Gastroesophageal sphincter (tissue), 3 donors: ENCODE measurements around the gene RIPK4.

Experiments used
- POLR2A ChIP-seq, 2 donors: fragments of 450-650 bp; IDR thresholded peaks; one replicate each; pipeline ENCODE4 v1.6.1; 2017; ENCODE audit warnings: antibody characterized with exemption in 2 of 2, mild to moderate bottlenecking in 2 of 2, moderate library complexity in 1 of 2
- TF ChIP-seq, protein P1 (sequence below), 4 experiments: fragments of 200-600 bp in 2 of 4; fragments of 450-650 bp in 2 of 4; sonication (generic) in 1 of 4; IDR thresholded peaks; one replicate each; pipeline ENCODE4 v1.5.1; 2017 to 2019; ENCODE audit warnings: antibody characterized with exemption in 4 of 4, mild to moderate bottlenecking in 2 of 4, moderate library complexity in 2 of 4

DNA sequence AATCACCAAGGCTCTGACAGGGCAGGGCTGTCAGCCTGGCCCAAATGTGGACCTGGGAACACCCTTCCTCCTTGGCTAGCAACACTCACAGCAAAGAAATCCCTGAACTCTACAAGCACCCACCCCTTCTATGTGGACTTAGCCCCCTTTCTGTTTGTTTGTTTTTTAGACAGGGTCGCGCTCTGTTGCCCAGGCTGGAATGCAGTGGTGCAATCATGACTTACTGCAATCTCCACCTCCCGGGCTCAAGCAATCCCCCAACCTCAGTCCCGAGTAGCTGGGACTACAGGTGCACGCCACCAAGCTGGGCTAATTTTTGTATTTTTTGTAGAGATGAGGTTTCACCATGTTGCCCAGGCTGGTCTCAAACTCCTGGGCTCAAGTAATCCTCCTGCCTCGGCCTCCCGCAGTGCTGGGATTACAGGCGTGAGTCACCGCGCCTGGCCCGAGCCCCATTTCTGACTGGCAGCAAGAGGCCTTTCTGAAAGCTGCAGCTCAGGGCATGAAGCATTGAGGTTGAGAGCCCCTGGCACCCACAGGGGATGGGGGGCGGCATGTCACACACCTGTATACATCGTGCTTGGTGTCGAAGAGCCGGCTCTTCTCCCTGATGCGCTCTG, 16.2 kb downstream of the RIPK4 start:
- TF ChIP-seq, protein P1, sequence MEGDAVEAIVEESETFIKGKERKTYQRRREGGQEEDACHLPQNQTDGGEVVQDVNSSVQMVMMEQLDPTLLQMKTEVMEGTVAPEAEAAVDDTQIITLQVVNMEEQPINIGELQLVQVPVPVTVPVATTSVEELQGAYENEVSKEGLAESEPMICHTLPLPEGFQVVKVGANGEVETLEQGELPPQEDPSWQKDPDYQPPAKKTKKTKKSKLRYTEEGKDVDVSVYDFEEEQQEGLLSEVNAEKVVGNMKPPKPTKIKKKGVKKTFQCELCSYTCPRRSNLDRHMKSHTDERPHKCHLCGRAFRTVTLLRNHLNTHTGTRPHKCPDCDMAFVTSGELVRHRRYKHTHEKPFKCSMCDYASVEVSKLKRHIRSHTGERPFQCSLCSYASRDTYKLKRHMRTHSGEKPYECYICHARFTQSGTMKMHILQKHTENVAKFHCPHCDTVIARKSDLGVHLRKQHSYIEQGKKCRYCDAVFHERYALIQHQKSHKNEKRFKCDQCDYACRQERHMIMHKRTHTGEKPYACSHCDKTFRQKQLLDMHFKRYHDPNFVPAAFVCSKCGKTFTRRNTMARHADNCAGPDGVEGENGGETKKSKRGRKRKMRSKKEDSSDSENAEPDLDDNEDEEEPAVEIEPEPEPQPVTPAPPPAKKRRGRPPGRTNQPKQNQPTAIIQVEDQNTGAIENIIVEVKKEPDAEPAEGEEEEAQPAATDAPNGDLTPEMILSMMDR (IDR thresholded peaks at IDR 0.05) = no peak
- TF ChIP-seq POLR2A (IDR thresholded peaks at IDR 0.05) = no peak
